DND-41 (cell line): ENCODE results near the gene ZFP64.

Experiments
- ATAC-seq: fragments of 200-7000 bp; cut with Tn5 transposase; 3 replicates; pipeline ENCODE4 v1.9.1; 2021; ENCODE audit warnings: low read depth; ENCODE audit not compliant: insufficient read depth
- DNase-seq: peaks from one replicate; pipeline ENCODE4 v3.0.0-alpha.2; 2020
- H2AFZ ChIP-seq: 2 replicates; pipeline ENCODE4 v1.6.0; 2012; ENCODE audit warnings: low read depth, low read length
- H3K27ac ChIP-seq: 2 replicates; pipeline ENCODE4 v1.5.1; 2012; ENCODE audit warnings: low read length, inconsistent platforms
- H3K27me3 ChIP-seq: fragments of 200-600 bp; sonication (generic); 2 replicates; pipeline ENCODE4 v1.6.0; 2012; ENCODE audit warnings: low read length, mild to moderate bottlenecking, inconsistent platforms; ENCODE audit not compliant: insufficient read depth, poor library complexity
- H3K36me3 ChIP-seq: 2 replicates; pipeline ENCODE4 v1.5.1; 2012; ENCODE audit warnings: low read length, inconsistent platforms; ENCODE audit not compliant: insufficient read depth
- H3K4me1 ChIP-seq: 2 replicates; pipeline ENCODE4 v1.5.1; 2012; ENCODE audit warnings: mild to moderate bottlenecking, low read length; ENCODE audit not compliant: insufficient read depth
- H3K4me2 ChIP-seq: 2 replicates; pipeline ENCODE4 v1.6.0; 2012; ENCODE audit warnings: mild to moderate bottlenecking, moderate library complexity, low read length, inconsistent platforms; ENCODE audit not compliant: insufficient read depth
- H3K4me3 ChIP-seq, 2 experiments: fragments of 200-600 bp in 1 of 2; shearing (Covaris generic) in 1 of 2; 2 replicates each; pipeline ENCODE4 v1.5.1; 2012 to 2016; ENCODE audit warnings: inconsistent platforms in 2 of 2, low read length in 2 of 2, mild to moderate bottlenecking in 2 of 2, low read depth in 1 of 2, moderate library complexity in 1 of 2
- H3K79me2 ChIP-seq: 2 replicates; pipeline ENCODE4 v1.6.0; 2012; ENCODE audit warnings: low read length, inconsistent platforms; ENCODE audit not compliant: insufficient read depth
- H3K9ac ChIP-seq: 2 replicates; pipeline ENCODE4 v1.6.0; 2012; ENCODE audit warnings: low read depth, mild to moderate bottlenecking, inconsistent platforms, low read length, moderate library complexity
- H3K9me3 ChIP-seq: 2 replicates; pipeline ENCODE4 v1.5.1; 2012; ENCODE audit warnings: low read length, moderate library complexity, mild to moderate bottlenecking, inconsistent platforms; ENCODE audit not compliant: insufficient read depth, severe bottlenecking
- H4K20me1 ChIP-seq: 2 replicates; pipeline ENCODE4 v1.6.0; 2012; ENCODE audit warnings: low read length; ENCODE audit not compliant: insufficient read depth
- CTCF ChIP-seq: IDR thresholded peaks from 2 replicates; pipeline ENCODE4 v1.5.1; 2012; ENCODE audit warnings: borderline replicate concordance, low read length, moderate library complexity, mild to moderate bottlenecking; ENCODE audit not compliant: poor library complexity, severe bottlenecking; ENCODE audit errors: extremely low read depth
- EZH2 ChIP-seq: IDR thresholded peaks from 3 replicates; pipeline ENCODE4 v1.6.1; 2012; ENCODE audit warnings: borderline replicate concordance, low read depth, mild to moderate bottlenecking, moderate library complexity, low read length, inconsistent platforms; ENCODE audit not compliant: severe bottlenecking

ZFP64 gene

GRCh38 chr20:52150440-52151258 lies 40.9 kb downstream of the ZFP64 start:
- Histone ChIP-seq H3K36me3 (peaks cover 41% of the 10 kb centered on the region), H3K4me1 (no peaks in the 10 kb centered on the region), H3K9me3 (no peaks in the 10 kb centered on the region), H3K9ac (no peak overlapping the region), H3K4me3 (no peak overlapping the region), H3K27me3 (no peaks in the 10 kb centered on the region), H3K4me2 (no peak overlapping the region), H3K27ac (no peak overlapping the region), H4K20me1 (no peaks in the 10 kb centered on the region), H3K79me2 (no peaks in the 10 kb centered on the region), H2AFZ (no peak overlapping the region)
- DNase-seq (peak; percentile 40), ATAC-seq (peak; percentile 79)
- no peak for TF ChIP-seq EZH2
- peak; percentile 90 for TF ChIP-seq CTCF

- TF ChIP-seq EZH2 (no peak), CTCF (no peak)
- Histone ChIP-seq H3K4me1 (no peaks in the 10 kb centered on the region), H3K9ac (no peak overlapping the region), H3K4me3 (no peak overlapping the region), H3K36me3 (peaks cover 9% of the 10 kb centered on the region; the same call in 1 of the 2 replicates), H2AFZ (no peak overlapping the region), H3K4me2 (no peak overlapping the region), H3K27me3 (no peaks in the 10 kb centered on the region), H3K79me2 (no peaks in the 10 kb centered on the region), H4K20me1 (no peaks in the 10 kb centered on the region), H3K9me3 (peaks cover 3% of the 10 kb centered on the region), H3K27ac (no peak overlapping the region)
- DNase-seq (no peak), ATAC-seq (no peak)
Measured at GRCh38 chr20:52145587-52145986, 46.0 kb downstream of the ZFP64 start.

GRCh38 chr20:52143277-52143676 lies 48.3 kb downstream of the ZFP64 start:
- Histone ChIP-seq H3K4me1 (no peaks in the 10 kb centered on the region), H3K79me2 (no peaks in the 10 kb centered on the region), H3K27ac (no peak overlapping the region), H3K4me3 (no peak overlapping the region), H4K20me1 (no peaks in the 10 kb centered on the region), H3K9ac (no peak overlapping the region), H3K27me3 (no peaks in the 10 kb centered on the region), H3K4me2 (no peak overlapping the region), H3K9me3 (peaks cover 3% of the 10 kb centered on the region), H2AFZ (no peak overlapping the region), H3K36me3 (peaks cover 4% of the 10 kb centered on the region; the same call in 1 of the 2 replicates)
- TF ChIP-seq CTCF (no peak), EZH2 (no peak)
- ATAC-seq (no peak), DNase-seq (no peak)
